ENCODE results near the gene OXTR.

DNA sequence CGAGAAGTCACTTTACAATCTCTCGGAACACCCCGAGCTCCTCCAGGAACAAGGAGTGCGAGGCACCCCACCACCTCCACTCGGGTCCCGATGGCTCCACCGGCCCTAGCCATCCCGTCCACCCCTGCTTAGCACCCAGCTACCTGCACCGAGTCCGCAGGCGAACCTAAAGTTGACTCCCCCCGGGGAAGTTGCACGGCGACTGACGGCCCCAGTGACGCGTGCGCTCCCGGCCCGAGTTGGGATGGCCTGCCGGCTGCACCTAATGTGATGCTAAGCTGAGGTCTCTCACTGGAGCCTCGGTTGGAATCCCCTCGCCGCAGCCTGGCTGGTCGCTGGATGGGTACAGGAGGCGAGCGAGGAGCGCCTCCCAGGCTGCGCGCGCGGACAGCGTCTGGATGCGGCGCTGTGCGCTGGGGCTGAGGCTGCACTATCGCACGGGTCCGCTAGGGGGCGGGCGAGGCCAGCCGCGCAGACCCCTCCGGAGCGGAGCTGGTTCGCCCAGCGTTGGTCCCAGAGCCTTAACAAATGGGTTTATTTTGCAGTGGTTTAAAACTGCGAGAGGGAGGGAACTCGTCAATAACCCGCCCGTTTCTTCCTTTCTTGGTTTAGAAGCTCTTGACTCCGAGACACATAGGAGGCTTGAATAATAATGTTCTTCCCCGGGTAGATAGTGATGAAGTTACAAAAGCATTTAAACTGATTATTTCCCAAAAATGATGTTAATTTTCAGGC is at the start of gene OXTR:
- TF ChIP-seq POLR2AphosphoS5 (IDR thresholded peaks at IDR 0.05; ENCODE audit: low read depth, low read length) (no peak), POLR2A (IDR thresholded peaks at IDR 0.05; ENCODE audit: low read depth, low read length) (no peak), TAF1 (IDR thresholded peaks at IDR 0.05; ENCODE audit: borderline replicate concordance, low read depth, low read length) (no peak)

Measured in GM12892 (cell line).